ENCODE measurements around the gene RGMA. TPM values are rescaled to one million over a fixed set of nuclear protein-coding genes. Genes with fewer than 3 reads are reported as not detected.

The RGMA gene
- total and polyA plus RNA-seq, 2 of the 8 experiments (the other 6 are each of a cell fraction or from before 2014, with no cell fraction given), result 19.9 to 39.8 TPM

GRCh38 chr15:93045191-93045785 lies 43.7 kb downstream of the RGMA start:
- no peak overlapping the region for H2BK120ac ChIP-seq (replicated peaks; ENCODE audit: low read depth, low read length)
- no peak overlapping the region for H3K4me3 ChIP-seq (ENCODE audit: extremely low read depth in 1 of 4, insufficient read depth in 2 of 4, low read depth in 3 of 4, low read length in 4 of 4)
- H3K4me2 ChIP-seq (ENCODE audit: insufficient read depth in 1 of 2, low read depth in 2 of 2, low read length in 2 of 2), result no peak overlapping the region
- H4K91ac ChIP-seq (replicated peaks; ENCODE audit: insufficient read length, low read length), result no peak overlapping the region
- H2BK20ac ChIP-seq (ENCODE audit: low read length), result no peak overlapping the region
- no peak overlapping the region for H3K56ac ChIP-seq (replicated peaks; ENCODE audit: insufficient read length, low read depth, low read length)
- no peak overlapping the region for H3K14ac ChIP-seq (ENCODE audit: insufficient read length)
- DNase-seq (ENCODE audit: low read depth in 1 of 2, low spot score in 2 of 2), result no peak
- no peak overlapping the region for H3K23ac ChIP-seq (ENCODE audit: insufficient read length)
- peaks cover 0 to 12% of the 10 kb centered on the region in 2 experiments; a peak in 1 of 4 replicates for H3K79me2 ChIP-seq (ENCODE audit: control insufficient read depth in 1 of 2, insufficient read depth in 2 of 2, low read length in 2 of 2)
- ChIA-PET CTCF (ENCODE audit: partially characterized antibody) (interaction anchor here (0.7 to 6.6 kb wide), 4 partner anchors 9 to 25 kb away, joined by 4 to 63 read pairs (median 14); no protein-coding TSS in a partner anchor), POLR2A (ENCODE audit: partially characterized antibody) (interaction anchor here (1.0 to 1.6 kb wide), 3 partner anchors 10 to 15 kb away, joined by 3 to 5 read pairs (median 3); no protein-coding TSS in a partner anchor)
- H4K20me1 ChIP-seq (replicated peaks in 1 of 2; ENCODE audit: control insufficient read depth in 1 of 2, insufficient read depth in 2 of 2, low read length in 2 of 2), result peaks cover 6 to 30% of the 10 kb centered on the region in 2 experiments
- FAIRE-seq, result no peak
- no peak overlapping the region for H4K5ac ChIP-seq (ENCODE audit: insufficient read length, low read depth, low read length)
- H3K79me1 ChIP-seq (ENCODE audit: low read depth, low read length), result peaks cover 8% of the 10 kb centered on the region
- no peak overlapping the region for H2BK15ac ChIP-seq (ENCODE audit: low read length)
- peaks cover 5 to 7% of the 10 kb centered on the region in 2 experiments; a peak in 2 of 4 replicates for H3K9me3 ChIP-seq (ENCODE audit: insufficient read depth in 2 of 2, low read depth in 1 of 2, low read length in 1 of 2)
- peak overlapping the region; percentile 53; the same call in 1 of the 2 replicates for H4K8ac ChIP-seq (ENCODE audit: extremely low read depth, insufficient read depth, low read length)
- no peak overlapping the region for H3K4ac ChIP-seq (replicated peaks; ENCODE audit: insufficient read length, low read depth, low read length)
- no peak overlapping the region for H2AFZ ChIP-seq (ENCODE audit: low read length)
- no peak for TF ChIP-seq BACH1 (IDR thresholded peaks at IDR 0.05; ENCODE audit: low read length)
- TF ChIP-seq CHD1 (IDR thresholded peaks at IDR 0.05; ENCODE audit: low read depth, low read length), result no peak
- TF ChIP-seq KDM1A (IDR thresholded peaks at IDR 0.05; ENCODE audit: borderline replicate concordance, low read length), result no peak
- no peaks in the 10 kb centered on the region for H3K27me3 ChIP-seq (replicated peaks in 1 of 4; ENCODE audit: control insufficient read depth in 3 of 4, extremely low read depth in 1 of 4, insufficient read depth in 3 of 4, low read length in 3 of 4)
- peaks cover 26 to 70% (median 59%) of the 10 kb centered on the region in 4 experiments for H3K36me3 ChIP-seq (ENCODE audit: control insufficient read depth in 2 of 4, insufficient read depth in 4 of 4, low read length in 3 of 4)
- no peak overlapping the region for H3K9ac ChIP-seq (replicated peaks in 1 of 4; ENCODE audit: extremely low read depth in 1 of 4, low read depth in 3 of 4, low read length in 3 of 4)
- H2BK12ac ChIP-seq (ENCODE audit: low read depth, low read length), result no peak overlapping the region
- H2AK5ac ChIP-seq (ENCODE audit: low read depth, low read length), result no peak overlapping the region
- no peak overlapping the region for H3K27ac ChIP-seq (ENCODE audit: low read depth, low read length)
- no peaks in the 10 kb centered on the region for H3K4me1 ChIP-seq (replicated peaks in 1 of 4; ENCODE audit: control insufficient read depth in 3 of 4, insufficient read depth in 4 of 4, low read length in 3 of 4)
- H3K23me2 ChIP-seq (ENCODE audit: low read depth, low read length), result no peaks in the 10 kb centered on the region
- no peak overlapping the region for H2BK5ac ChIP-seq (ENCODE audit: low read depth, low read length)
- H3K18ac ChIP-seq (ENCODE audit: extremely low read depth, low read length), result no peak overlapping the region
- 92% methylated on average over 27 of the region's 27 CpGs; no CpG with 5 or more reads in 1 of the 2 experiments for WGBS, 2 experiments (ENCODE audit: extremely low coverage in 1 of 2, insufficient coverage in 1 of 2, insufficient read length in 1 of 2, insufficient replicate concordance in 2 of 2, low coverage in 1 of 2, low lambda C conversion rate in 2 of 2, missing lambda C conversion rate in 1 of 2)

Measured in H1 (cell line).